ENCODE measurements around the gene DMBX1. TPM values are rescaled to one million over a fixed set of nuclear protein-coding genes. Genes with fewer than 3 reads are reported as not detected.

DMBX1 gene
- total RNA-seq, 4 donors from 2014 or later: not detected

DNA sequence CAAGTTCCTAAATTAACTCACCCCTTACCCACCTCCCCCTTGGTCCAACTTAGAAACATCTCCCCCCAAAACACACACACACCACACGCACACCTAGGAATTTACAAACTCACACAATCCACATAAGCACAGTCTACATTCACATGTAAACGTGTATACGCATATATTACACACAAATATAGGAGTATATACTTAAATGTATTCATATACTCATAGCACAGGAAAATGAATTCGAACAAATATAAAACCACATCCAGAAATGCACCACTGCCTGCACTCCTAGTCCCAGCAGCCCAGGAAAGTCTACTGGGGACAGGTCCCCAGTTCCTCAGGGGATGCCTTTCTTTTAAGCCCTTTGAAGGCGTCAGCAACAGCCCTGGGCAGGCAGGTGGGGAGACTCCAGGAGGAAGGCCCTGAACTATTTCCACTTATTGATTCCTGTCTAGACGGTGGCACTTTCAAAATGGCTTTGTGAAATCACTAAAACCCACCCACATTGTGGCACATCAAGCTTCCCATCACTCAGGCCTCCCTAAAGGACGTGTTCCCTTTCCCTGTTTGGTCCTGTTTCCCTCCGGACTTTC, 3.1 kb upstream of the DMBX1 start:
- intact Hi-C loops (cut with DNase I): no loop called here
- Histone ChIP-seq H3K27me3 (peaks cover 29% of the 10 kb centered on the region), H3K4me3 (replicated peaks in 1 of 3) (no peak overlapping the region), H3K36me3 (no peaks in the 10 kb centered on the region), H3K9me3 (no peaks in the 10 kb centered on the region), H3K27ac (no peak overlapping the region), H3K4me1 (peaks cover 15 to 28% of the 10 kb centered on the region in 2 donors)
- TF ChIP-seq POLR2A (IDR thresholded peaks at IDR 0.05): no peak
- TF ChIP-seq, protein P1, sequence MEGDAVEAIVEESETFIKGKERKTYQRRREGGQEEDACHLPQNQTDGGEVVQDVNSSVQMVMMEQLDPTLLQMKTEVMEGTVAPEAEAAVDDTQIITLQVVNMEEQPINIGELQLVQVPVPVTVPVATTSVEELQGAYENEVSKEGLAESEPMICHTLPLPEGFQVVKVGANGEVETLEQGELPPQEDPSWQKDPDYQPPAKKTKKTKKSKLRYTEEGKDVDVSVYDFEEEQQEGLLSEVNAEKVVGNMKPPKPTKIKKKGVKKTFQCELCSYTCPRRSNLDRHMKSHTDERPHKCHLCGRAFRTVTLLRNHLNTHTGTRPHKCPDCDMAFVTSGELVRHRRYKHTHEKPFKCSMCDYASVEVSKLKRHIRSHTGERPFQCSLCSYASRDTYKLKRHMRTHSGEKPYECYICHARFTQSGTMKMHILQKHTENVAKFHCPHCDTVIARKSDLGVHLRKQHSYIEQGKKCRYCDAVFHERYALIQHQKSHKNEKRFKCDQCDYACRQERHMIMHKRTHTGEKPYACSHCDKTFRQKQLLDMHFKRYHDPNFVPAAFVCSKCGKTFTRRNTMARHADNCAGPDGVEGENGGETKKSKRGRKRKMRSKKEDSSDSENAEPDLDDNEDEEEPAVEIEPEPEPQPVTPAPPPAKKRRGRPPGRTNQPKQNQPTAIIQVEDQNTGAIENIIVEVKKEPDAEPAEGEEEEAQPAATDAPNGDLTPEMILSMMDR (IDR thresholded peaks at IDR 0.05): no peak
- WGBS, 2 donors: 83 to 89% methylated on average over 8 of the region's 8 CpGs
- DNase-seq: no peak

DNA sequence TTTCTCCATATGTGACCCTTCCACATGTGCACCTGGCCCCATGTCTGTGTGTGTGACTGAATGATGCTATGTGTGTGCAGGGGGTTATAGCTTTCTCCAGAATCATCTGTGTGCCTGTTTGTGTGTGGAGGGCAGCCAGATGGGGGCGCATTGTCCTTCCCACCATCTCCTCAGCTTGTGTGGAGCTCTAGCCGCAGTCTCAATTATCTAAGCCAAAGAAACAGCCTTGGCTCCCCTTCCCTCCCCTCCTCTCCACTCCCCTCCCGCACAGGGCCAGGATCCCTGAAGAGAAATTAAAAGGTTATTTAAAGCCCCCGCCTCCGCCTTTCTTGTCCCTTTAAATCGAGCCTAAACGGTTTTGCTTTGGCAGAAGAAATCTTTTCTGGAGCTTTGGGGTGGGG, 1.8 kb upstream of the DMBX1 start:
- WGBS, 2 donors: 37 to 42% methylated on average over 7 of the region's 7 CpGs
- TF ChIP-seq POLR2A (IDR thresholded peaks at IDR 0.05): no peak
- TF ChIP-seq, protein P1 (IDR thresholded peaks at IDR 0.05): no peak

DNA sequence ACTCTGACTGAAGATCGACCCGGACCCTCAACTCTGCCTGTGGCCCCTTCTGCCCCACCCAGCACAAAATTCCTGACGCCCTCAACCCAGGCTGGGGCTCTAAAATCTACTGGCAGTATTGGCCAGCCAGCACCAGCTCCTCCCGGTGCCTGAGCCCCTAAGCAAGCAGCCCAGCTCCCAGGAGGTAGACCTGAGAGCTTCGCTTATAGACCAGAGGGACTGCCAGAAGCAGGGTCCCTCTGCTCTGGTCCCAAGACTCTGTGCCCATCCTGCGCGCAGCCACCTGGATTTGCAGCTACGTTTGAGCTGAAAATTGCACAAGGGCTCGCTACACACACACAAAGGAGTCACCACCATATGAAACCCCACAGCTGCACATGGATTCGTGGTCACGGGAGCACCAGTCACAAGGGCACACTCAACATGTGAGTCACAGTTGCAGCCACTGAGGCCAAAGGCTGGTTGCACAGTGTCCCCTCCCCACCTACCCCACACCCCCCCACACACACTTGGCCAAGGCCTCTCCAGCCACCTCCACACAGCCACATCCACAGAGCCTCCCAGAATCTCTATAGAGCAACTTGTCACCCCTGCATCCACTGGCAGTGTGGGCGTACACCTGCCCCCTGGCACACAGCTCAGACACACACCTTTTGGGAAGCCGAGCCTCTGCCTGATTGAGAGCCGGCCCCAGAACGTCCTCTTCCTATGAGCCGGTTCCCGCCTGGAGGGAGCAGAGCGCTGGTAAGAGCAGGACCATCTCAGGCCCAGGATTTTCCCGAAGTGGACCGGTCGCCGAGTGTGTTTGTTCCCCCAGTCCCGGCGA, 1.1 kb upstream of the DMBX1 start:
- no peak for DNase-seq
- WGBS, 2 donors: 18 to 29% methylated on average over 14 to 17 of the region's 24 CpGs
- H3K4me1 ChIP-seq: peaks cover 15 to 28% of the 10 kb centered on the region in 2 donors
- intact Hi-C loops (cut with DNase I): no loop called here
- no peaks in the 10 kb centered on the region for H3K36me3 ChIP-seq
- H3K27me3 ChIP-seq: peaks cover 41% of the 10 kb centered on the region
- H3K4me3 ChIP-seq (replicated peaks in 1 of 3): no peak overlapping the region
- no peaks in the 10 kb centered on the region for H3K9me3 ChIP-seq
- no peak overlapping the region for H3K27ac ChIP-seq
- TF ChIP-seq, protein P1 (IDR thresholded peaks at IDR 0.05): no peak
- TF ChIP-seq POLR2A (IDR thresholded peaks at IDR 0.05): no peak

More for the DNA sequence above, 1.8 kb upstream of the DMBX1 start:
- Histone ChIP-seq H3K9me3 (no peaks in the 10 kb centered on the region), H3K36me3 (no peaks in the 10 kb centered on the region), H3K4me3 (replicated peaks in 1 of 3) (no peak overlapping the region), H3K4me1 (peaks cover 15 to 28% of the 10 kb centered on the region in 2 donors), H3K27me3 (peaks cover 41% of the 10 kb centered on the region), H3K27ac (no peak overlapping the region)
- DNase-seq: no peak
- intact Hi-C loops (cut with DNase I): no loop called here

DNA sequence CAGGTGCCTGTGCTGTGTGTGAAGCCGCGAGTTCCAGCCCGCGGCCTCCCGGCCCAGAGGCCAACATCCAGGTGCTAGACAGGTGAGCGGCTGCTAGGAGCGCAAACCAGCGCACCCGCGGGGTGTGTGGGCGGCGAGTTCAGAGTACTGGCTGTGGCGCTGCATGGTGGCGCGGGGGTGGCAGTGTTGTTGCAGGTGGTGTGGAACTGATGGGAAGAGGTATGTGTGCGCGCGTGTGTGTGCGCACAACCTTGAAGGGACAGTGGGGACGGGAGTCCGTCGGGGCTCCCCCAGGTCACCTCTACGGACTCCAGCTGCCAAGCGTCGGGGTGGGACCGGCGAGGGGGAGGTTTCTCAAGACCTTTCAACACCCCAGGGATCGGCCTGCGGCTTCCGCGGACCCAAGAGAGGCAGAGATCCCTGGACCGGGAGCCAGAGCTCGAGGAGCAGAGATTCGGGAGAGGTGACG, 433 bp upstream of the DMBX1 start:
- H3K4me1 ChIP-seq: peaks cover 15 to 28% of the 10 kb centered on the region in 2 donors
- no peak overlapping the region for H3K27ac ChIP-seq
- DNase-seq: peak in 1 of 2 donors; percentile 30
- H3K27me3 ChIP-seq: peaks cover 41% of the 10 kb centered on the region
- intact Hi-C loops (cut with DNase I): no loop called here
- peak overlapping the region in 1 of 3 donors; percentile 9 for H3K4me3 ChIP-seq (replicated peaks in 1 of 3)
- H3K9me3 ChIP-seq: no peaks in the 10 kb centered on the region
- TF ChIP-seq POLR2A (IDR thresholded peaks at IDR 0.05): no peak
- TF ChIP-seq, protein P1 (IDR thresholded peaks at IDR 0.05): no peak
- H3K36me3 ChIP-seq: no peaks in the 10 kb centered on the region
- 3% methylated on average over 11 to 22 of the region's 35 CpGs for WGBS, 2 donors

DNA sequence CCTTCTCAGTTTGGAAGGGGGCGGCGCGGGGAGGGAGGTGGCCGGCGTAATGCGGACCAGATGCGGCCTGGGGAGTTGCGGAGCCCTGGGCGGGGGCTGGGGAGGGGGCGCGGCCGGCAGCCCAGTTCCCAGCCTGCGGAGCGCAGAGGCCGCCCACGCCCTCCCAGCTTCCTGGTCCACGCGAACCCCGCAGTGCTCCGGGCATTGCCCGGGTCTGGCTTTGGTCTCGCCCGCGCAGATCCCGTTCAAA, 695 bp downstream of the DMBX1 start:
- 6% methylated on average over 17 to 20 of the region's 25 CpGs for WGBS, 2 donors
- H3K4me3 ChIP-seq (replicated peaks in 1 of 3): no peak overlapping the region

More for the DNA sequence above, 695 bp downstream of the DMBX1 start:
- H3K27me3 ChIP-seq: peaks cover 36% of the 10 kb centered on the region
- no peak for TF ChIP-seq POLR2A (IDR thresholded peaks at IDR 0.05)
- TF ChIP-seq, protein P1 (IDR thresholded peaks at IDR 0.05): no peak
- H3K9me3 ChIP-seq: no peaks in the 10 kb centered on the region
- H3K36me3 ChIP-seq: no peaks in the 10 kb centered on the region
- intact Hi-C loops (cut with DNase I): no loop called here
- H3K27ac ChIP-seq: no peak overlapping the region
- H3K4me1 ChIP-seq: peaks cover 15 to 28% of the 10 kb centered on the region in 2 donors
- DNase-seq: no peak
